ENCODE measurements around the gene CRYGA. TPM values are rescaled to one million over a fixed set of nuclear protein-coding genes. Genes with fewer than 3 reads are reported as not detected.

The CRYGA gene, protein sequence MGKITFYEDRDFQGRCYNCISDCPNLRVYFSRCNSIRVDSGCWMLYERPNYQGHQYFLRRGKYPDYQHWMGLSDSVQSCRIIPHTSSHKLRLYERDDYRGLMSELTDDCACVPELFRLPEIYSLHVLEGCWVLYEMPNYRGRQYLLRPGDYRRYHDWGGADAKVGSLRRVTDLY
- not detected in 2 replicates for total RNA-seq

DNA sequence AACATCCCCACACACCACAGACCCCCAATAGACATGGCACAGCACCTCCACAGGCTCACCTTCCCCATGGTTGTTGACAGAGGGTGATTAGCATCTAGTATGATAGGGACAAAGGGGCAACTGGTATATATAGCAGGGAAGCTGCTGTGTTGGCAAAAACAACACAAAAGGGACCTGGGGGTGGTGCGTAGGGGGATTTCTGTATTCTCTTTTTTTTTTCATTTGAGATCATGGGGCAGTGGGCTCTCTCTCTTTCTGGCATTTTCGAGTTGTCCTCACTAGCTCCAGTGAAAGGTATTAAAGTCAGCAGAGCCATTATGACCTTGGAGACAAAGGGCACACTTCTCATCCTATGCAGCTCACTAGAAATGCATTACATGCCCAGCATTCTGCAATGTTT lies at the start of gene CRYGA:
CRYGA (minus strand) TSS at position 101 of the 400 bp plus-strand sequence; CDS start at position 68, 33 bp downstream.
- DNase-seq, result no peak

DNA sequence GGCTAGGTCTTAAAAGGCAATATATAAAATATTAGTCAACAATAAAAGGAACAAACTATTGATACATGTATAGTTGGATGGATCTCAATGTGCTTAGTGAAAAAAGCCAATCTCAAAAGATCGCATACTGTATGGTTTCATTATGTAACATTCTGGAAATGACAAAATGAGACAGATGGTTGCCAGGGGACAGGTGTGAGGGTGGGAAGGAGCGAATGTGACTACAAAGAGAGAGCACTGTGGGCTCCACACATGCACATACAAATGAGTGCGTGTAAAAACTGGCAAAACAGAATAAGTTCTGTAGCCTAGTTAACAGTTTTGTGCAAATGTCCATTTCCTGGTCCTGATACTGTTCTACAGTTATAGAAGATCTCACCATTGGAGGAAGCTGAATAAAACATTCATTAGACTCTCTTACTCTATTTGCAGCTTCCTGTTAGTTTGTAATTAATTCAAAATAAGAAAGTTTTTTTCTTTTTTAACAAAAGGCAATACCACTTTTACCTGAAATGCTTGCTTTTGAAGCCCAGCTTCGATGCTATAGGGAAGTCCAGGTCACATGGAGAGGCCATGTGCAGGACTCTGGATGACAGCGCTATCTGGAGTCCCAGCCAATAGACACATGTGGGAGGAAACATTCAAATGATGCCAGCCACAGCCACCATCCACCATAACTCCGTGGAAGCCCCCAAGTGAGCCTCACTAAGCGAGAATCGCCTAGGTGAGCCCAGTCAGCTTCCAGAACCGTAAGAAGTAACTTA lies 47.5 kb upstream of the CRYGA start:
- DNase-seq, result no peak

DNA sequence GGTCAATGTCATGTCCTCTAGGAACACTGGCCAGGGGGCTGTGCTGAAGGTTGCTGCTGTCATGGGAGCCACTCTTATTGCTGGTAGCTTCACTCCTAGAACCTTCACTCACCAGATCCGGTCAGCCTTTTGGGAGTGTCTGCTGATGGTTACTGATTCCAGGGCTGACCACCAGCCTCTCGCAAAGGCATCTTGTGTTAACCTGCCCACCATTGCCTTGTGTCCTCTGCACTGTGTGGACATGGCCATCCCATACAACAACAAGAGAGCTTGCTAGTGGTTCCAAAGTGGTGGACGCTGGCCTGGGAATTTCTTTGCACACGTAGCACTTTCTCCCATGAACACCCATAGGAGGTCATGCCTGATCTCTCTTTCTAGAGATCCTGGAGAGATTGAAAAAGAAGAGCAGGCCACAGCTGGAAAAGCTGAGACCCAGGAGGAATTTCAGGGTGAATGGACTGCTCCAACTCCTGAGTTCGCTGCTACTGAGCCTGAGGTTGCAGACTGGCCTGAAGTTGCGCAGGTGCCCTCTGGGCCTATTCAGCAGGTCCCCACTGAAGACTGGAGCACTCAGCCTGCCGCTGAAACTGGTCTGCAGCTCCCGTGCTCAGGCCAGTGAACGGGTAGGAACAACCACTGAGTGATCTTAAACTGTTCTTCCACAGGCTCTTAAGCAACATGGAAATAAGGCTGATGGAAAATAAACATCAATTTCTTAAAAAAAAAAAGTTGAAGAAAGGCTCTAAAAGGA lies 45.1 kb upstream of the CRYGA start:
- no peak for DNase-seq

DNA sequence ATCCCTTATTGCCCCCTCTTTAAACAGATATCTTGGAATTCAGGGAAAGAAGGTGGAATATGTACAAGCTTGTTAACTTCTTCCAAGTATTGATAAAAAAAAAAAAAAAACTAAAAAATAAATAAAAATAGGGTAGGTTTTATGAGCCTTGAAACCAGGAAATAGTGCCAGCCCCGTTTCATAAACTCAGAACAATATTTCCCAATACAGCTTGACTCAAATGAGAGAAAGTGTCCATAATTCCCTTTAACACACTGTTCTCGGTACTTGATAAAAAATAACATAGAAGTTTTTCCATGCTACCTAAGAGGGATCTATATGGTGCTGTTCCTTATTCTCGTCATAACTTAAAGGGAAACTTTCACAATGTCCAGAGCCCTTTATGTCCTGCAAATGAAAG lies 44.4 kb upstream of the CRYGA start:
- DNase-seq, result no peak

DNA sequence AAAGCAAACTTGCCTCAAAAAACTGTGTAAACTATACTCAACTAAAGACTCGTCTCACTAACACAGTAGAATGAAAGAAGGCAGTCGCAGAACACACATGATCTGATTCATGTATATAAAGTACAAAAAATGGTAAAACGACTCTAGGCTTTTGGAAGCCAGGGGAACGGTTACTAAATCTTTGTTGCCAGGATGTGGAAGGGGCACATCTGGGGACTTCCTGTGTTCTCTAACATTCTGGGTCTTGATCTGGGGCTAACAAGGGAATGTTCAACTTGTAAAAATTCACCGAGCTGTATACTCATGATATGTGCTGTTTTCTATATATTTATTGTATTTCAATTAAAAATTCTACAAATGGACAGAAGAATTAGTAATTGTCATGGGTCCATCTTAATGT lies 40.8 kb upstream of the CRYGA start:
- DNase-seq, result no peak

DNA sequence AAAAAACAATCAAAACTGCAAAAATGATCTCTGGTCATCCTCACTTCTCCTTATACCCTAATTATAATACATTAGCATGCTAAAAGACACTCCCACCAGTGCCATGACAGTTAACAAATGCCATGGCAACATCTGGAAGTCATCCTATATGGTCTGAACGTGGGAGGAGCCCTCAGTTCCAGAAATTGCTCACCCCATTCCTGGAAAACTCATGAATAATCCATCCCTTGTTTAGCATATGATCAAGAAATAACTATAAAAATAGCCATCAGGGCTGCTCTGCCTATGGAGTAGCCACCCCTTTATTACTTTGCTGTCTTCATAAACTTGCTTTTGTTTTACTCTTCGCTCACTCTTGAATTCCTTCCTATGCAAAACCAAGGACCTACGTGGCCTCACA lies 32.1 kb upstream of the CRYGA start:
- DNase-seq, result no peak

DNA sequence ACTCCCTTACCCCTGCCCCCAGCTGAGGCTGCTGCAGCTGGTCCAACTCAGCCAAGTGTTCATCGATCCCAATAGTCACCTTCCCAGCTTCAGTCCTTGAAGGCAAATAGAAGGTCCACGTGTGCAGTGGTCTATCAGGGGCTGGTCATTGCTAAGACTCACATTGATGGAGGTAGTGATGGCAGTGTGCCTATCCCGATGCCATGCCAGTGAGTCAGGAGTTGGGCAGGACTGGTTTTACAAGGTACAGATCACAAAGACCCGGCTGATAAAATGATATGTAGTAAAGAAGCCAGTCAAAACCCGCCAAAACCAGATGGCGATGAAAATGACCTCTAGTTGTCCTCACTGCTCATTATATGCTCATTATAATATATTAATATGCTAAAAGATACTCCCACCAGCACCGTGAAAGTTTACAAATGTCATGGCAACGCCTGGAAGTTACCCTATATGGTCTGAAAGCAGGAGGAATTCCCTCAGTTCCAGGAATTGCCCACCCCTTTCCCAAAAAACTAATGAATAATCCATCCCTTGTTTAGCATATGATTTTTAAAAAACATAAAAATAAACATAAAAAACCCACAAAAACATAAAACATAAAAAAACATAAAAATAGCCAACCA lies 29.3 kb upstream of the CRYGA start:
- no peak for DNase-seq

DNA sequence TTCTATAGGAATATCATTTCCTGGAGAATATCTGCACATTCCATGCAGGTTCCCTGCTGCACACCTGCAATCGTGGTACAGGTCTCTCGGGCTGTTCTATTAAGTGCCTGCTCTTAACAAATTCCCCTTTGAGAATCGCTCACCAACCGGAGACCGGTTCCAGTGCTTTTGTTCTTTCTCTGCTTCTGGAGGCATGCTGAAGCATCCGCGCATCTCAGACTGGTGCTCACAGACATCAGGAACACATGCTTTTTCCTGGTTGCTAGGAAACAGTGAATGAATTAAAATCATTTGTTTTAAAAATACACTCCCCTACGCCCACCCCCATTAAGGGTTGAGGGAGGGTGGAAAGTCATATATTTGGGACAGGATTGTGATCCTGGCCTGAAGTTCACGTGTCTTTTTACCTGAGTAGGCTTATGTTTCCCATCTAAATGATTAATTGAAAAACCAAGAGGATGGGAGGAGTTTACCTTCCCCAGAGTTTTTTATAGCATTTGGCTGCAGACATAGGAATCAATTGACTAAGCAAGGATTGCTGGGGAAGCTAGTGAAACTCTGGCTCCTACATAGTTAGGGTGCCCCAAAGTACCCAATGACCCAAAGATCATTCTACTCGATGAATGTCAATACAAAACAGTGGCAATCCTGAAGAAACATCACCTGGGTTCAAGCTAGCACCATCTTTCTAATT lies 26.6 kb upstream of the CRYGA start, which contains the start of gene C2orf80:
C2orf80 (minus strand) TSS at position 221 of the 694 bp plus-strand sequence. CDS start 3,044 bp downstream, outside the sequence.
- DNase-seq, result no peak

DNA sequence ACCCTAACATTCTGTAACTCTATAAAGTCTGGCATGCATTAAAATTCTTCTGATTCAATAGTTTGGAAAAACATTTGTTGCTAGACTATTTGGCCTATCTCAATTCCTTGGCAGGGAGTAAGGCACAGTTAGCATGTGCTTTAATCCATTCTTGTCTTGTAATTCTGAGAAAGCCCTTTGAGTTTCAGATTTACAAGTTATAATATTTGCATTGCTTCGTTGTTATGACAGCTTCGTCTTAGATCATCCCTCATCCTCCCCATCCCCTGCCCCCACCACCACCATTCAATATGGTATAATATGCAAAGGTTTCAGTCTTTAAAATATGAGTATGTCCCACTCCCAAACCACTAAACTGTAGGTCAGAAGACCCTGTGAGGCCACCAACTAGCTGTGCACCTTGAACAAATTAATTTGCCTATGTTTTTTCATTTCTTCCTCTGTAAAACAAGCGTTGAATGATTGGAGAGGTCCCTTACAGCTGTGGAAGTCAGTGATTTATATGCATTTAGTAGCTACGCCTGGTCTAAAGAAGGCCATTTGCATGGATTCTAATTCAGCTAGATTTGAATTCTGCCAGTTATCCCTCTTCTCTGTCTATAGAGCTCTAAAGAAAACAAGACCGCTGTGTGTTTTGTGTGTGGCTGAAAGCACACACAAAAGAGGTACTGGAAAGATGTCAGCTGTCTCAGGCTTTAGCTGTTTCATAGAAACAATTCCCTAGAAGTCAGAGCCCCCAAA lies 25.9 kb upstream of the CRYGA start:
- no peak for DNase-seq

DNA sequence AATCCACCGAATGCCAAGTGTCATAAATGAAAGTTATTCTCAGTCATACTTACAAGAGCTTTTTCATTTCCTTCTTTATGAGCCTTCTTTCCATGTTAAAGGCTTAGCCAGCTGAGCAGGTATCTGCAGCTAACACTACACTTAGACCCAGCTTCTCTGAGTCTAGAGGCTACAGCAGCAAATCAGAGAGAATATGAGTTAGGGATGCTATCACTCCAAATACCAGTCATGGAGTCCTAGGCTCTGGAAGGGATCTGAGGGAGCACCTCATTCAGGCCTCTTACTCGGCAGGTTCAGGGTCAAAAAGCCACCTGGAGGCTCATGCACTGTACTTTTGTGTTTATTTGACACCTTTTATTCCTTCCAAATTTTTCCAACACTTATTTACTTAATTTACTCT lies 23.5 kb upstream of the CRYGA start:
- no peak for DNase-seq

DNA sequence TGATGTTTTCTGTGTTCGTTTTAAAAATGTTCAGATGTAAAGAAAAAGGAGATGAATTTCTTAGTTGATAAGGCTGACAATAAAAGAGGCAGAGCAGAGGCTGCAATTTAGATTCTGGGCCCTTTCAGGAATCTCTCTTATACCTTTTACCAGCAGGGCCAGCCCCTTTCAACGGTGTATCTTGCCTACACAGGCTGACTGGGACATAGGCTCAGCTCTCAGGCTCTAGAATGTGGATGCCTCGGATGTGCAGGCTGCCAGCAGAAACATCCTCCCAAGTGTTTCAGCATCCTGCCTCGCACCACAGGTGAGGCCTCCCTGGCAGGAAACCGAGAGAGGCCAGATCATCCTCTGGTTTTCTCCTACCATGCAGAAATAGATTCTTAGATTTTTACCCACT lies 23.1 kb upstream of the CRYGA start:
- no peak for DNase-seq

DNA sequence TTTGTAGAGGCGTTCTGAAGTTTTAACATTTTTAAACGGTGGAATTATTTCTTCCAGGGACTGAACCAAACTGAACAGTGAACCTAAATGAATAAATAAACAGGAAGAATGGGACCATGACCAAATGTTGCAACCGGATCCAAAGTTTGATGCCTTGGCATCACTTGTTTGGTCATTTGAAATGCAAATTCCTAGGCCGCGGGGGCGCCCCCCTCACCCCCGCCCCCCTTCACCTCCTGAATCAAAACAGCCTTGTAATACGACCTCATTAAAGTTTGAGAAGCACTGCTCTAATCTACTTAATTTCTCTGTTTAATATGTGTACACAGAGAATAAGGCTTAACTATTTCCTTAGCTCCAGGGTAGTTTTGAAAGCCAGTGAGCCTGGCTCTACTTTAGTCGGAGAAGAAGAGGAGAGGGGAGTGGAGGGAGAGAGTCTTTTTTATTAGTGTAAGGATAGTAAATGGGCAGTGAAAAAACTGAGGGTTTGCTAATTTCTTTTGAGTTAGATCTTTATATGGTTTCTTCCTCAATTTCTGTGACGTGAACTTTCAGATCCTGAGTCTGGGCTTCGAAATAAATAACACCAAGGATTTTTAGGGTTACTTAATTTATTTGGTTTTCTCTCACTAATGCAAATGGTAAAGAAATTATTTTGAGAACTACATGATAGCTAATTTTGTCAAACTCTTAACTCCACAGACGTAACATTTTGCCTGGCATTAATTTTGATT lies 20.8 kb upstream of the CRYGA start:
- DNase-seq, result no peak

DNA sequence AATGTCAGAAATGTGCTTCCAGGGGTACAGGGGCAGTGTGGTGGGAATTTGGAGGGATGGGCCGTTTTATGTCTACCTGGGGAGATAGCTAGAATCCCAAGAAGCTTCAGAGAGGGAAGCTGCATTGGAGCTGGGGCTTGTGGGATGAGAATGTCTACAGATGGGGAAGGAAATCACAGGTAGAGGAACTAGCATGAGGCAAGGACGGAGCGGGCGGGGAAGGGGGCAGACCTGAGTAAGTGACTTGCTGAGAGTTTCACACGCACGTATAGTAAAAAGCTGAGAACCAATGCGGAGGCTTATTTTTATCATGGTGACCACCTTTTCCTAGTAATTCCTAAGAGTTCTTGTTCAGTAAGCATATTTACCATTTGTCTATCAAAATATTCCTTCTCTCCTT lies 20.1 kb upstream of the CRYGA start:
- no peak for DNase-seq

DNA sequence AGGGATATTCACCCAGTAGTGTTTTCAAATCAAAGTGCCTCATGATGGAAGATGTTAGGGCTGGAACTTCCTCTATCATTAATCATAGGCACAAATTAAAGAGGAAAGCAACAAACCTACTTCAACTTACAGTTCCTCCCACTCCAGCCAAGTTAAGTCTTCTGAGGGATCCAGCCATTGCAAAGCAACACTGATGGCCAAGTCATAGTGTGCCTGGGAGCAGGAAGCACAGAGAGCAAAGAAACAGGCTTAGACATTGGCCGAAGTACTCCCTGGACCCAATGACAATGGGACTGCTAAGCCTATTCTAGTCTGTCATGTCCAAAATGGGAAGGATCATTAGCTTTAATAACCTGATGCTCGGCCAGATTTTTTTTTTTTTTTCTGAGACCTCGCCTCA lies 19.4 kb upstream of the CRYGA start:
- no peak for DNase-seq

DNA sequence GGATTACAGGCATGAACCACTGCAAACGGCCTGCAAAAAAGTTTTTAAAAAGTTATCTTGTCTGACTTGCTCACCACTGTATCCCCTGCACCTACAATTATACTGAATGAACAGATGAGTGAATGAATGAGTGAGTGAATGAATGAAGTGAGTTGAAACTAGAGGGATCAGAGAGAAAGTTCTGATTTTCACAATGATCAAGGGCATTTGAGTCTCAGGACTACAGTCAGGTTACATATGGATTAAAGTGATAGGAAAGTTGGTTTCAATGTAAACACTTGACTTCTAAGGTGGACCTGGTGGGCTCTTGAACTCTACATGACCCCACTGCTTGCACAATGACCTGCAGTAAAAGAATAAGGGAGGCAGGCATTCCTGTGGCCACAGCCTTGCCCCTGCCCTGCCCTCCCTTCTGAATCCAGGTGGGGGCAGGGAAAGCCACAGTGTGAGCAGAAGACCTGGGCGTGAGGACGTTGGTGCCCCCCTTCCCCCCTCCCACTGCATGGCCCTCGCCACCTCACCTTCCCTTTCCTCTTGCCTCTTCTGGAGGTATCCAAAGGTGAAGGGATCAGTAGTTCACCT lies 15.7 kb upstream of the CRYGA start:
- no peak for DNase-seq

DNA sequence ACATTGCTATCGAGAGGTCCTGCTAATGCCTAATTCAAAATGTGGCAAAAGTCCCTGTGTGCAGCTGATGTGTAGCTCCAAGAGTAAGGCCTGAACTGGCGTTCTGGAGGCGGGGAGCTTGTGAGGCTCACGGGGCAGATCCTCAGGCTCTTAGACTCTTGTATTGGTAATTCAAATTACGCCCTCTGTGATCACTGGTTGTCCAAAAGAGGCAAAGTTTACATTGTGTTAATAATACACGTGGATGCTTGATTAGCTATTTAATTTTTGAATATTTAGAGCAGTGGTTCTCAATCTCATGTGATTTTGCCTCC lies 12.4 kb upstream of the CRYGA start:
- no peak for DNase-seq

DNA sequence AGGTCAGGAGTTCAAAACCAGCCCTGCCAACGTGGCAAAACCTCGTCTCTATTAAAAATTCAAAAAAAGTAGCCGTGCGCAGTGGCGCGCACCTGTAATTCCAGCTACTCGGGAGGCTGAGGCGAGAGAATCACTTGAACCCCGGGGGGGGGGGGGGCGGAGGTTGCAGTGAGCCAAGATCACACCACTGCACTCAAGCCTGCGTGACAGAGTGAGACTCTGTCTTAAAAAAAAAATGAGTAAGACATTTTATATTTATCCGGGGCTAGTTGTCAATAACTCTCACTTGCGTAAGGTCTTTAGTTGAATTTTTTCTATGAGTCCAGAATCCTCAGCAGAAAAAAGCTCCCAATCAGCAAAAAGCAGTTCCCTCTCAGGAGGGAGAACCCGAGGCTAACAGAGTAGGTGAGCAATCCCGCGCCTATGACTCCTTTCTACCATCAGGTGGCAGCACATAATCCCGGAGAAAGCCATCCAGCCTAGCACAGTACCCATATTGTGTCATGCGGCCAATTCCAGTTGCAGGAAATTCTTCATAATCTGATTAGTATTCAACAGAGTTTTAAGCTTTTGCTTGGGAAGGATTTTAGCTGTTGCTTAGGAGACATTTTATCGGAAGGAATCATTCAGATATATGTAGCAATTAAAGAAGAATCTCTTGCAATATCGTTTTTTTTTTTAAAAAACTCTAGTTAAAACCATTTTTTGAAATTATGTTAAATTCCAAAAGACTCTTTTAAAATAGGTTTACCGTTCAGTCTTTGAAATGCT lies 11.9 kb upstream of the CRYGA start:
- peak; percentile 87 for DNase-seq

DNA sequence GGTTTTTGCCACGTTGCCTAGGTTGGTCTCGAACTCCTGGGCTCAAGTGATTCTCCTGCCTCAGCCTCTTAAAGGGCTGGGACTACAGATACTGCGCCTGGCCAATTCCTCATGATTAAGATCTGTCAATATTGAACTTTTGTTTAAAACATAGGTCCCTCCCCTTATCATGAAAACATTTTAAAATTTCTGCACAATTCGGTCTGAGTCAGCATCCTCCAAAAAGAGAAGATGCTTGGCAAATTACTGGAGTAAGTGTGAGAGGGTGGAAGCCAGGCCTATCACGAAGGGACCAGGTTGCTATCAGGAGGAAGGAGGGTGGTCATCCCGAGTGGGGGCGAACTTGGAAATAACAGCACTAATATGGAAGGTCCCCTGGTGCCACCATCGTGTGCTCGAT lies 10.8 kb upstream of the CRYGA start:
- DNase-seq, result no peak

DNA sequence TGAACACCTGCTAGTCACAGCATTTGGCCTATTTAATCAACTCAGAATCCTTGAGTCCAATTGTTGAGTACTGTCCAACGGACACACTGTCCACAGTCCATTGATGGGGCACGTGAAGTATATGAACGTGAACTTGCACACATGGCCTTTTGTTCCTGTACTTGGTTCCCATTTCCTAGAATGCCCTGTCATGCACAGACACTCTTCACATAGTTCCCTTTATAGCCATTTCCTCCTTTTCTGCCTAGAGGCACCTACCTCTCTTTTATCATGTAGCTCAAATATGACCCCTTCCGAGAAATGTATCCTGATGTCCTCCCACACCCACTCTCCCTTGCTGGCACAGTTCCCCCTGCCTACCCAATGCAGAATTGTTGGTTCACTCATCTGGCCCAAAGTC lies 8.7 kb upstream of the CRYGA start:
- no peak for DNase-seq

Data from dermis blood vessel endothelial cell (primary cell).